NCI-H2196 treated with DMSO at 0.1 percent for 48 hours (cell line): Measurements from ENCODE around the gene CRYBG1.

ENCODE experiments used
- DNase-seq: peaks from one replicate; lab custom pipeline; 2025; ENCODE audit not compliant: unreplicated experiment; lab: John Stamatoyannopoulos, UW

The CRYBG1 gene, protein sequence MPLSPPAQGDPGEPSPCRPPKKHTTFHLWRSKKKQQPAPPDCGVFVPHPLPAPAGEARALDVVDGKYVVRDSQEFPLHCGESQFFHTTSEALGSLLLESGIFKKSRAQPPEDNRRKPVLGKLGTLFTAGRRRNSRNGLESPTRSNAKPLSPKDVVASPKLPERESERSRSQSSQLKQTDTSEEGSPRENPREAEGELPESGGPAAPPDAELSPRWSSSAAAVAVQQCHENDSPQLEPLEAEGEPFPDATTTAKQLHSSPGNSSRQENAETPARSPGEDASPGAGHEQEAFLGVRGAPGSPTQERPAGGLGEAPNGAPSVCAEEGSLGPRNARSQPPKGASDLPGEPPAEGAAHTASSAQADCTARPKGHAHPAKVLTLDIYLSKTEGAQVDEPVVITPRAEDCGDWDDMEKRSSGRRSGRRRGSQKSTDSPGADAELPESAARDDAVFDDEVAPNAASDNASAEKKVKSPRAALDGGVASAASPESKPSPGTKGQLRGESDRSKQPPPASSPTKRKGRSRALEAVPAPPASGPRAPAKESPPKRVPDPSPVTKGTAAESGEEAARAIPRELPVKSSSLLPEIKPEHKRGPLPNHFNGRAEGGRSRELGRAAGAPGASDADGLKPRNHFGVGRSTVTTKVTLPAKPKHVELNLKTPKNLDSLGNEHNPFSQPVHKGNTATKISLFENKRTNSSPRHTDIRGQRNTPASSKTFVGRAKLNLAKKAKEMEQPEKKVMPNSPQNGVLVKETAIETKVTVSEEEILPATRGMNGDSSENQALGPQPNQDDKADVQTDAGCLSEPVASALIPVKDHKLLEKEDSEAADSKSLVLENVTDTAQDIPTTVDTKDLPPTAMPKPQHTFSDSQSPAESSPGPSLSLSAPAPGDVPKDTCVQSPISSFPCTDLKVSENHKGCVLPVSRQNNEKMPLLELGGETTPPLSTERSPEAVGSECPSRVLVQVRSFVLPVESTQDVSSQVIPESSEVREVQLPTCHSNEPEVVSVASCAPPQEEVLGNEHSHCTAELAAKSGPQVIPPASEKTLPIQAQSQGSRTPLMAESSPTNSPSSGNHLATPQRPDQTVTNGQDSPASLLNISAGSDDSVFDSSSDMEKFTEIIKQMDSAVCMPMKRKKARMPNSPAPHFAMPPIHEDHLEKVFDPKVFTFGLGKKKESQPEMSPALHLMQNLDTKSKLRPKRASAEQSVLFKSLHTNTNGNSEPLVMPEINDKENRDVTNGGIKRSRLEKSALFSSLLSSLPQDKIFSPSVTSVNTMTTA (N-terminal part only)

DNA sequence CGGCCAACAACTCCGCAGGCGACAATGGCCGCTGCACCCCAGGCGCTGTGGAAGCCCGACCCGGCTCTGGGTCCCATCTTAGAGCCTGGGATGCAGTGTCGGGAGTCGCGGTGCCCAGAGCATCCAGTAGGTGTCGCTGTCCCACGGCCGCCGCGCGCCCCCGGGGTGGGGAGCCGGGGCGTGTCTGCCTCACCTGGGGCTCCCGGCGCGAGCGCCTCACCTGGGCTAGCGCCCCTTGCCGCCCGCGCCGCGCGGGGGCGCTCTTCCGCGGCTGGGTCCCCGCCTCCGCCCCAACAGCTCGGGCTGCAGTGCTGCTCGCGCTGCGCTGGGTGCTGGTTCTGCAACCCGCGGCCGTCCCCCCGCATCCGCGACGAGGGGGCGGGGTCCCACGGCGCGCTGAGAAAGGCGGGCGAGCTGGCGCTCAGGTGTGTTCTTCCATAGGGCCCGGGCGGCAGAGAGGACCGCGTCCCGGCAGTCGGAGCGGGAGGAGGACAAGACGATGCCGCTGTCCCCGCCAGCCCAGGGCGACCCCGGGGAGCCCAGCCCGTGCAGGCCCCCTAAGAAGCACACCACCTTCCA is at the start of gene CRYBG1:
CRYBG1 (plus strand) TSS at position 308 of the 579 bp plus-strand sequence; CDS start at position 500, 192 bp downstream.
- peak; percentile 60 for DNase-seq

DNA sequence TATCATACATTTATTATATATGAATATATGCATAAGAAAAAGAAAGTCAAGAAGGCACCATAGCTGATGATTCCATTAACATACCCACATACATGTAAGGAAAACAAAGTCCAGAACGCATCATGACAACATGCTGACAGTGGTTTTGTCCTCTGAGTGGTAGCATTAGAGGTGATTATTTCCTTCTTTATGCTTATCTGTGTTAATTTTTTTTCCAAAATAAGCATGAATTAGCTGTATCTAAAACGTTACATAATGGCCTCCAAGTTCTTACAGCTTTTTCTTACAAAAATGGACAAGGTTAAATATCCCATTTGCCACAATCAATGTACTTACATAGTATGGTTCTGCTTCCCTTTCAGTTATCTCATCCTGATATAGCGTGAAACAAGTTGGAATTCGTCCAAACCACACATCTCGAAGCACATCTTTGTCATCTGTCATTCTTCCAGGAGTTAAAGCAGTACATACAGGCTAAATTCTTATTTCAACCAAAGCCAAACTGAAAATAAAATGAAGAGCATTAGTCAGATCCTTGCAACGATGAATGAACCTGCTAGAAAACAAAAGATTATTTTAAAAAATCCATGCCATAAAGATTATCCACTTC is 44.6 kb upstream of the CRYBG1 start:
- no peak for DNase-seq

GRCh38 chr6:106316375-106316766 is 44.1 kb upstream of the CRYBG1 start:
- DNase-seq = no peak

DNA sequence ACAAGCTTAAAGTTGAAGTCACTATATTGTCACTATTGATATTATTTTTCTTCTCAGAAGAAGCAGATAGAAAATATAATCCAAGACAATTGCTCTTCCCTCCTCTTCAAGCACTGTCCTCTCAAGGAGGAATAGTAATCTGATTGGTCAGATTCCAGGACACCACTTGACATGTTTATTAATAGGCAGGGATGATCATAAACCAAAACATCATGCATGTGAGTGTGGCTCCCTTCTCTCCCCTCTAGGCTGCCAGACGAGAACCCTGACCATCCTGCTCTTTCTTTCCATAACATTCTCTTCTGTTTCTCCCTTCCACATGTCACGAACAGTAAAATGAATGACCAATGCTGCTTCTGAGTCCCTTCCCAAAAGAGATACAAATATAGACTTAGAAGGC is 42.5 kb upstream of the CRYBG1 start:
- DNase-seq = no peak

DNA sequence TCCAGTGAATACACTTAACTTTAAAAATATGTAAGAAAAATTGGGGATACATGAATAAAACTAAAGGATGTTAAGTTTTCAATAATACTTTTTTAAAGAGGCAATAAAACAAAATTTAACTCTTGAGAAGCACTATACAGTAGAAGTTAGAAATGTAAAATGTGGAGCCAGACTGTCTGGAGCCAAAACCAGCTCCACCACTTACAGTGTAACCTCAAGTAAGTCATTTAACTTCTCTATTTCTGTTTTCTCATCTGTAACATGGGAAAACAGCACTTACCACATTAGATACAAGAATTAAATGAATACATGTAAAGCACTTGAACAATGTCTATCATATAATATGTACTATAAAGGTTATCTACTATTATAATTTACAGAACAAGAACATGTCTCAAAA is 41.7 kb upstream of the CRYBG1 start:
- no peak for DNase-seq

GRCh38 chr6:106321940-106322339 is 38.6 kb upstream of the CRYBG1 start:
- DNase-seq = no peak

DNA sequence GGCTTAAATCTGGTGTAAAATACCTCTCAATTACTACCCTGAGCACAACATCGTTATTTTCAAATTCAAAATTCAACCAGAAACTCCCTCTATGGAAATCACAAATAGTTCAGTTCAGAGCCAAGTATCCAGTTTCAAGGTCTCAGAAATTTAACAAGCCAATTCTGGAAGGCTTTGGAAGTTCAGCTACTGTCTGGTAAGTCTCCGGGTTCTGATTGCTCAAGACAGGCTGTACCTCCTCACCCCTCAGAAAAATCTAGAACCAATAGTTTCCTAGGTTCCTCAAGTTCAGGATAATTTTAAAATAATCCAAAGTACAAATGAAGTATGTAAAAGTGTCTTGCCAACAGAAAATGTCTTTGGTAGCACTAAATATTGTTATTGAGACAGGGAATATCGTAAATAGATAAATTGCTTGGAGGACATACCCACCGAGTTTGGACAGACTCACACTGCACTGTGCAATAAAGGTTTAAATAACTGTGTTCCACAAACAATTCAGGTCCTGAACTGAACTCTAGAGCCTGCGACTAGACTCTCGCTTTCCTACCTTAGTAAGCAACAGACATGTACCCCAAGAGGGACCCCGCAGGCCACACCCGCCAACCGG is 35.7 kb upstream of the CRYBG1 start:
- no peak for DNase-seq

DNA sequence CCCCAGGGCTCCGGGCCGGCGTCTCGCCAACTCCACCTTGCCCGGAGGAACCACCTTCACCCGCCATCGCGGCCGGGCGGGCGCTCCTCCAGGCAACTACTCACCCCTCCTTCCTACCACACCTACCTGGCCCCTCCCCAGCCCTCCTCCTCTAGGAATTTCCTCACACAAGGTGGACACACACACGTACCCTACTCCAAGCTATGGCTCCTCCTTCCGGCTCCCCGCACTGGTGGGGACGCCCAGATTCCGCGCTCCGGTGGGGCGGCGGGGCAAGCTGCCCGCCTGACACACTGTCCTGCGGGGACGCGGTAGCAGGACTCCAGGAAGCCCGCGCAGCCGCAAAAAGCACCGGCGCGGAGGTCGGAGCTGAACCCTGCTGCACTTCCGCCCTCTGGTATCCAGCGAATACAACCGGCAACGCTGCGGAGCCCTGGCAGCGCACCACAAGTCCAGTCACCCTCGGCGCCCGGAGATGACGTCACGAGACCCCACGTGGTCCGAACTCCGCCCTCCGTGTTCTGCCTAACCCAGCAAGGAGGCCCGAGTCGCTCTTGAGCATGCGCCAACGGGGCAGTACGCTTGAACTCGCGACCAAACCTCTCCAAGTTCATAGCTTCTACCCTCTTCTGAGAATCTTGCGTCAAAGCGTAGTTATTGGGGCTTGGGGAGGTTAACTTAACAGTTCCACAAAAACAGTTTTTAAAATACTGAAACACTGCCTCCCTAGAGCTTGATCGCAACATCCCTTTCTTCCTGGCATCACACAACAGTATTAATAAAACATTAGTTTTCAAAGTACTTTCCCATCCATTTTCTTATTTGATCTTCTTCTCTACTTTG is 35.0 kb upstream of the CRYBG1 start, which contains the start of gene ATG5:
ATG5 (minus strand) TSS at position 425 of the 843 bp plus-strand sequence. CDS start 9,552 bp downstream, outside the sequence.
- DNase-seq = peak; percentile 93

DNA sequence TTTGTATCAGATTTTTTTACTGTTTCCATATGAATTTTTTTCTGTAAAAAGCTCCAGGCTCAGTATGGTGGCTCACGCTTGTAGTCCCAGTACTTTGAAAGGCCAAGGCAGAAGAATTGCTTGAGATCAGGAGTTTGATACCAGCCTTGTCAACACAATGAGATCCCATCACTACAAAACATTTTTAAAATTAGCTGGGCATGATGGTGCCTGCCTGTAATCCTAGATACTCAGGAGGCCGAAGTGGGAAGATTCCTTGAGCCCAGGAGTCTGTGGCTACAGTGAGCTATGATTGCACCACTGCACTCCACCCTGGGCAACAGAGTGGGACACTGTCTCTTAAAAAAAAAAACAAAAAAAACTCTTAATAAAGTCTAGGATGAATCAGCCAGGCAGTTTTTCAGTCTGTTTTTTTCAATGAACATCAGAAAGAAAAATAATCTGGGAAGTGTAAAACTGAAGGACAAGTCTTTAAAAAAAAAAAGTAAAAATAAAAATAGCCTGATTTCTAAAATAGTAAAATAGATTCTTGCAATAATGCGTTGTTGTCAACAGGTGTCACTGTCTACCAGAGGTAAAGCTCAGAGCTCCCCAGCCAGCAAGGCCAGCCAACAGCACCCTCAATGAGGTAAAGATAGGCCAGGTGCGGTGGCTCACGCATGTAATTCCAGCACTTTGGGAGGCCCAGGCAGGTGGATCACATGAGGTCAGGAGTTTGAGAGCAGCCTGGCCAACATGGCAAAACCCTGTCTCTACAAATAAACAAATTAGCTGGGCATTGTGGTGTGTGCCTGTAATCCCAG is 25.7 kb upstream of the CRYBG1 start:
- DNase-seq = peak; percentile 37

- peak; percentile 49 for DNase-seq
Measured at GRCh38 chr6:106339334-106340029, 21.0 kb upstream of the CRYBG1 start.

GRCh38 chr6:106347219-106347618 is 13.3 kb upstream of the CRYBG1 start:
- no peak for DNase-seq

DNA sequence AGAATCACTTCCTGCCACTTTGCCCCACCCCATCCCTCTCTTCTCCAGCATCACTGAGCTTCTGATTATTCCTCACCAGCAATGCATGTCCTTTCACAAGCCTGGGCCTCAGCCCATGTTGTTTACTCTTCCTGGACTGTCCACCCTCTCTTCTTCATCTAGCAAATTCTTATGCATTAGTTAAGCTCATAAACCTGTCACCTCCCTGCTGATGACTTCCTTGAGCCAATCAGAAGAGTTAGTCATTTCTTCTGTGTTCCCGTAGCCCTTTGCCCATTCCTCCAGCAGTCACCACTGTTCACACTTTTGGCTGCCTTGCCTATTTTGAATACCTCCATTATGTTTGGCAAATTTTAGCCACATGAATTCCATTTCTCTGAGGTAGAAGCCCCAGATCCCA is 4.1 kb upstream of the CRYBG1 start:
- DNase-seq = no peak

DNA sequence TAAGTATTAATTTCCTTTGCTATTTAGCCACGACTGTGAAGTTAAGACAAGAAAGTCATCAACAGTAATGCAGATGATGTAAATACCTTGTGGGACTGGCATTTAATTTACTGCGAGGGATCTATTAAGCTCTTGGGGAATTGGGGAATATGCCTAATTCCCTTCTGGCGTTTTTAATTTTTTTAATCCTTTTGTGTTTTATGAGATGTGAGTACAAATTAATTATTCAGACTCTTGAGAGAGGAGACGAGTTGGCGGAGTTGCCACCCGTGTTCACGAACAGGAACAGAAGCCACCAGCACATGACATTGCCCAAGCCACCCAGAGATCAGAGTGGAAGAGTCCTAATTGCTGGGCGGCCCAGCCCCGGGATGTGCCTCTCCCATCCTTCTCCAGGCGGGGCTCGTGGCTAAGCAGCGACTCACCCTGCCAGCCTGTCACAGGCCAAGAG is 533 bp upstream of the CRYBG1 start:
- no peak for DNase-seq

GRCh38 chr6:106360989-106361430 is 493 bp downstream of the CRYBG1 start:
- no peak for DNase-seq

GRCh38 chr6:106363401-106364138 is 3.1 kb downstream of the CRYBG1 start:
- no peak for DNase-seq

DNA sequence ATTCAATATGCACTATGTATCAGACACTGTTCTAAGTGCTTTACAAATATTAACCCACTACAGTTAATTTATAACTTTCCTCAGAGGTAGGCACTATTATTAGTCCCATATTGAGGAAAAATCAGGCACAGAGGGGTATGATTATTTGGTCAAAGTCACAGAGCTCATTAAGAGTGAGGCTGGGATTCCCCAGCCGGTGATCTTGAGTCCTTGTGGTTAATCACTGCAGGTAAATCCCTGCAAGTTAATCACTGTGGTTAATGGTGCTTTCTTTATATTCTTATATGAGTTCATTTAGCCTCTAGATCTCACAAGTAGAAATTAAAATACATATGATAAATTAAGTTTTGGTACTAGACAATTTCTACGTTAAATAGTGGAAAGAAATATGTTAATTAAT is 9.2 kb downstream of the CRYBG1 start:
- no peak for DNase-seq

DNA sequence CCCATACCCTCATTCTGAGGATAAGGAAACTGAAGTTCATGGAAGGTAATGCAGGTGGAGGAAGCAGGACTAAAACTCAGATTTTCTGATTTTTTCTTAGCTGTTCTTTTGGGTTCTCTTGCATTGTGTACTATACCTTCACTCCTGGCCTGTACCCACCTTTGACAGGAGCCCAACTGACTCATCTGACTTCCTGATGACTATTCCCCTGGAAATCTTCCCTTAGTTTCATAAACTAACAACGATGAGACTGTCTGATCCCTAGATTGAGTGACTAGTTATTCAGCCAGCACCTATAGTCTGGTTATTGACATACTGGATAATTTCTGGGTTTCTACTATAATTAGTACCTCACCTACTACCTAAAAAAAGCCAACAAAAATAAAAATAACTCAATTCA is 10.1 kb downstream of the CRYBG1 start:
- DNase-seq = no peak
